HL-60 (cell line): ENCODE measurements around the gene EYA3.

Experiments used
- DNase-seq, 2 experiments: peaks; one replicate each; pipeline ENCODE4 v3.0.0-alpha.2; 2010 to 2020; ENCODE audit warnings: low read depth in 1 of 2, low spot score in 1 of 2
- H3K27ac ChIP-seq: fragments of 250-450 bp; sonication (Bioruptor Pico); replicated peaks from 2 replicates; pipeline ENCODE4 v1.5.1; 2020; ENCODE audit warnings: mild to moderate bottlenecking, moderate library complexity
- H3K27me3 ChIP-seq: fragments of 250-450 bp; sonication (Bioruptor Pico); 2 replicates; pipeline ENCODE4 v1.5.1; 2021; ENCODE audit warnings: mild to moderate bottlenecking, moderate library complexity; ENCODE audit not compliant: insufficient read depth, poor library complexity, severe bottlenecking
- H3K4me3 ChIP-seq: replicated peaks from 2 replicates; pipeline ENCODE4 v1.5.1; 2011; ENCODE audit warnings: mild to moderate bottlenecking, control low read depth, low read length; ENCODE audit not compliant: insufficient read depth
- CTCF ChIP-seq: IDR thresholded peaks from one replicate; pipeline ENCODE4 v1.5.1; 2011; ENCODE audit warnings: low read length, control low read depth, inconsistent platforms; ENCODE audit not compliant: insufficient read depth
- GABPA ChIP-seq: IDR thresholded peaks from 2 replicates; pipeline ENCODE4 v1.6.1; 2012; ENCODE audit warnings: low read depth
- POLR2AphosphoS5 ChIP-seq: IDR thresholded peaks from 2 replicates; pipeline ENCODE4 v1.6.1; 2012; ENCODE audit warnings: low read depth
- REST ChIP-seq: IDR thresholded peaks from 2 replicates; pipeline ENCODE4 v1.6.1; 2012; ENCODE audit warnings: low read depth; ENCODE audit not compliant: insufficient replicate concordance
- SPI1 ChIP-seq: IDR thresholded peaks from 2 replicates; pipeline ENCODE4 v1.6.1; 2012; ENCODE audit warnings: low read depth, mild to moderate bottlenecking, borderline replicate concordance

The EYA3 gene

GRCh38 chr1:28127617-28128257, 39.3 kb upstream of the EYA3 start:
- no peaks in the 10 kb centered on the region for H3K27me3 ChIP-seq
- peak overlapping the region; percentile 90 for H3K27ac ChIP-seq
- DNase-seq, result peak; percentile 50 to 58
- no peak for TF ChIP-seq POLR2AphosphoS5
- TF ChIP-seq GABPA, result no peak
- peak; percentile 90 for TF ChIP-seq SPI1
- H3K4me3 ChIP-seq, result no peak overlapping the region

- no peak for TF ChIP-seq REST
- peak; percentile 96 for TF ChIP-seq SPI1
- no peak for TF ChIP-seq CTCF
- no peak for TF ChIP-seq POLR2AphosphoS5
- TF ChIP-seq GABPA, result no peak
- H3K4me3 ChIP-seq, result no peak overlapping the region
- peak overlapping the region; percentile 90 for H3K27ac ChIP-seq
- H3K27me3 ChIP-seq, result no peaks in the 10 kb centered on the region
- DNase-seq, result peak; percentile 41 to 53
These were observed 38.5 kb upstream of the EYA3 start for GRCh38 chr1:28126783-28127490.

GRCh38 chr1:28126212-28126611, 37.8 kb upstream of the EYA3 start:
- TF ChIP-seq REST, result no peak
- no peak for TF ChIP-seq GABPA
- TF ChIP-seq CTCF, result no peak
- TF ChIP-seq POLR2AphosphoS5, result no peak
- TF ChIP-seq SPI1, result no peak
- peak in 1 of 2 experiments; percentile 13 for DNase-seq
- H3K27me3 ChIP-seq, result no peaks in the 10 kb centered on the region
- peak overlapping the region; percentile 90 for H3K27ac ChIP-seq
- peak overlapping the region; percentile 7; the same call in 1 of the 2 replicates for H3K4me3 ChIP-seq

- no peak for TF ChIP-seq CTCF
- no peak for TF ChIP-seq GABPA
- TF ChIP-seq SPI1, result peak; percentile 52; the same call in 1 of the 2 replicates
- TF ChIP-seq POLR2AphosphoS5, result no peak
- TF ChIP-seq REST, result no peak
These were observed 35.1 kb upstream of the EYA3 start for GRCh38 chr1:28123461-28123961.

More at GRCh38 chr1:28123461-28123961, 35.1 kb upstream of the EYA3 start:
- Histone ChIP-seq H3K27me3 (no peaks in the 10 kb centered on the region), H3K4me3 (no peak overlapping the region), H3K27ac (peak overlapping the region; percentile 60)
- DNase-seq, result peak; percentile 78 to 89
